Measurements from ENCODE around the gene KCNJ9. TPM values are rescaled to one million over a fixed set of nuclear protein-coding genes. Genes with fewer than 3 reads are reported as not detected.

Gene KCNJ9
- total and polyA plus RNA-seq, 2 of the 13 experiments (the other 11 are each of a cell fraction or from before 2014, with no cell fraction given): not detected

- TF ChIP-seq TCF7 (IDR thresholded peaks at IDR 0.05; ENCODE audit: low read depth) (peak; percentile 39), ZNF430 (CRISPR knock-in tag; IDR thresholded peaks at IDR 0.05) (0 out of 2 replicates have a peak, but pooled peaks have one; percentile 42), SMYD3 (CRISPR knock-in tag; IDR thresholded peaks at IDR 0.05) (no peak), SMC3 (IDR thresholded peaks at IDR 0.05; ENCODE audit: low read length) (peak; percentile 43), ARID5B (CRISPR knock-in tag; IDR thresholded peaks at IDR 0.05) (peak; percentile 46; the same call in 1 of the 2 replicates), SOX5 (CRISPR knock-in tag; IDR thresholded peaks at IDR 0.05; ENCODE audit: borderline replicate concordance) (peak; percentile 42; the same call in 1 of the 2 replicates), CBX2 (IDR thresholded peaks at IDR 0.05; ENCODE audit: low read depth, low read length) (no peak), CBX2 (CRISPR knock-in tag; IDR thresholded peaks at IDR 0.05; ENCODE audit: low read depth) (no peak), RAD21 (CRISPR knock-in tag; IDR thresholded peaks at IDR 0.05) (peak; percentile 66), NR0B2 (CRISPR knock-in tag; IDR thresholded peaks at IDR 0.05) (no peak), ZBTB4 (CRISPR knock-in tag; IDR thresholded peaks at IDR 0.05; ENCODE audit: borderline replicate concordance) (no peak), ZNF670 (CRISPR knock-in tag; IDR thresholded peaks at IDR 0.05; ENCODE audit: borderline replicate concordance) (no peak), HINFP (CRISPR knock-in tag; IDR thresholded peaks at IDR 0.05; ENCODE audit: low read depth) (no peak), HMGXB4 (CRISPR knock-in tag; IDR thresholded peaks at IDR 0.05; ENCODE audit: borderline replicate concordance in 1 of 2, low read depth in 1 of 2) (peak; percentile 25 to 41; a peak in 3 of 4 replicates), FOXP1 (IDR thresholded peaks at IDR 0.05) (no peak), FOXP1 (CRISPR knock-in tag; IDR thresholded peaks at IDR 0.05) (peak; percentile 25; the same call in 1 of the 2 replicates), KAT8 (CRISPR knock-in tag; IDR thresholded peaks at IDR 0.05) (0 out of 2 replicates have a peak, but pooled peaks have one; percentile 27), CHCHD3 (CRISPR knock-in tag; IDR thresholded peaks at IDR 0.05) (no peak)
Observed at GRCh38 chr1:160046494-160047110, 34.7 kb upstream of the KCNJ9 start (continued).
